ENCODE data around the gene TAS1R1.

DNA sequence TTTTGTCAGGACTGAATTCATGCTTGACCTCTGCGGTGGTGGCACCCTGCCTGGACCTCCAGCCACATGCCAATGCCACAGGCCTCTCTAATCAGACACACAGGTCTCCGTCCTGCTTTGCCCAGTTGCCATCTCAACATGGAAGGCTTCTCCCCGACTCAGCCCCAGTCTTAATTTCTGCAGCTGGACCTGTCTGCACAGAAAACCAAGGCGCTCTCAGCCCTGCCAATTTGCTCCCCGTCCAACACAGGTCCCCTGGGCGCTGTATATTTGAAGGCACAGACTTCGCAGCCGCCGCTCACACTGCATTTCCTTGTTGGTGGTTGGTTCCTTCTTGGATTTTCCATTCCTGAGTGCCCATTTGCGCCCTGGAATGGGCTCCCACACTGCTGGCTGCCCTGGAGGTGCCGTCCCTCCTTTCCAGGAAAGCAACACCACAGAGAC, 35.6 kb upstream of the TAS1R1 start:
- no peak for TF ChIP-seq CTCF (IDR thresholded peaks at IDR 0.05; ENCODE audit: low read depth, low read length, poor library complexity, severe bottlenecking)
- TF ChIP-seq EZH2phosphoT487 (IDR thresholded peaks at IDR 0.05; ENCODE audit: borderline replicate concordance, low read length): no peak
